CD8-positive, alpha-beta memory T cell (primary cell): ENCODE data around the gene TBPL2. TPM values are rescaled to one million over a fixed set of nuclear protein-coding genes. Genes with fewer than 3 reads are reported as not detected.

Source experiments
- CTCF ChIA-PET: fragments of 350-600 bp; sonication (Branson Sonifier 250); formaldehyde crosslinking; loops from one replicate; lab custom pipeline; 2021; ENCODE audit warnings: antibody characterized with exemption; lab: Charles Lee
- POLR2A ChIA-PET: fragments of 350-600 bp; sonication (Branson Sonifier 250); formaldehyde crosslinking; loops from one replicate; lab custom pipeline; 2021; ENCODE audit warnings: antibody characterized with exemption; lab: Charles Lee
- DNase-seq, 5 donors: peaks; one replicate each; pipeline versions ENCODE4 v3.0.0 to v3.0.0-alpha.2; 2020 to 2022; ENCODE audit warnings: mixed read lengths in 1 of 5
- H3K27ac ChIP-seq: one replicate; pipeline ENCODE4 v1.7.0; 2013; ENCODE audit warnings: low read depth, mild to moderate bottlenecking, low read length, moderate library complexity
- H3K27me3 ChIP-seq: 2 replicates; pipeline ENCODE4 v1.7.0; 2013; ENCODE audit warnings: low read length, mild to moderate bottlenecking; ENCODE audit not compliant: insufficient read depth, poor library complexity, severe bottlenecking
- H3K36me3 ChIP-seq: 2 replicates; pipeline ENCODE4 v1.7.0; 2013; ENCODE audit warnings: mild to moderate bottlenecking, low read length, moderate library complexity; ENCODE audit not compliant: insufficient read depth
- H3K4me1 ChIP-seq: 2 replicates; pipeline ENCODE4 v1.7.0; 2013; ENCODE audit warnings: mild to moderate bottlenecking, low read length, moderate library complexity; ENCODE audit not compliant: insufficient read depth
- H3K4me3 ChIP-seq: 2 replicates; pipeline ENCODE4 v1.7.0; 2013; ENCODE audit warnings: mild to moderate bottlenecking, low read length
- H3K9me3 ChIP-seq: 2 replicates; pipeline ENCODE4 v1.7.0; 2013; ENCODE audit warnings: mild to moderate bottlenecking, low read length
- H3K27ac Mint-ChIP-seq, 8 donors: one replicate each; pipeline ENCODE4 v1.8.0; 2020 to 2021; ENCODE audit warnings: mixed read lengths in 8 of 8, mild to moderate bottlenecking in 6 of 8, inconsistent platforms in 3 of 8, moderate library complexity in 3 of 8
- H3K27me3 Mint-ChIP-seq, 2 donors: one replicate each; pipeline ENCODE4 v1.8.0; 2020 to 2021; ENCODE audit warnings: mixed read lengths in 2 of 2, mild to moderate bottlenecking in 1 of 2, moderate library complexity in 1 of 2
- H3K36me3 Mint-ChIP-seq, 3 donors: one replicate each; pipeline ENCODE4 v1.8.0; 2020 to 2021; ENCODE audit warnings: mixed read lengths in 3 of 3, inconsistent platforms in 1 of 3, mild to moderate bottlenecking in 1 of 3
- H3K4me1 Mint-ChIP-seq, 3 donors: one replicate each; pipeline ENCODE4 v1.8.0; 2020 to 2021; ENCODE audit warnings: mixed read lengths in 3 of 3, inconsistent platforms in 1 of 3, mild to moderate bottlenecking in 1 of 3
- H3K4me3 Mint-ChIP-seq, 7 donors: one replicate each; pipeline ENCODE4 v1.8.0; 2020 to 2021; ENCODE audit warnings: mixed read lengths in 7 of 7, mild to moderate bottlenecking in 6 of 7, moderate library complexity in 4 of 7, inconsistent platforms in 2 of 7
- H3K9me3 Mint-ChIP-seq, 5 donors: one replicate each; pipeline ENCODE4 v1.8.0; 2020 to 2022; ENCODE audit warnings: mixed read lengths in 5 of 5, mild to moderate bottlenecking in 3 of 5, moderate library complexity in 2 of 5, inconsistent platforms in 1 of 5
- polyA plus RNA-seq: library from polyadenylated mRNA; unstranded; fragments of 300-500 nt; fragmentation: Illumina TruSeq; gene quantifications from one replicate; pipeline ENCODE4 v1.2.3, GENCODE V29; 2021
- total RNA-seq, 2 experiments: library from RNA; stranded (reverse); gene quantifications; one replicate each; pipeline ENCODE4 v1.2.3, GENCODE V29; 2021

TBPL2 gene
- total and polyA plus RNA-seq, 3 experiments from 2014 or later, result not detected

- Mint-ChIP-seq H3K36me3 (peaks cover 8 to 56% (median 20%) of the 10 kb centered on the region in 3 donors), H3K27me3 (peaks cover 0 to 3% of the 10 kb centered on the region in 2 donors), H3K9me3 (no peaks in the 10 kb centered on the region), H3K4me3 (no peak overlapping the region), H3K27ac (peak overlapping the region in 6 of 8 donors; percentile 29 to 87 (median 72)), H3K4me1 (peaks cover 26 to 40% (median 35%) of the 10 kb centered on the region in 3 donors)
- H3K27ac ChIP-seq, result no peak overlapping the region
- CTCF ChIA-PET, result interaction anchor here (0.7 to 1.1 kb wide), 4 partner anchors 9 to 114 kb away, joined by 3 to 4 read pairs (median 3); no protein-coding TSS in a partner anchor
- no peaks in the 10 kb centered on the region for H3K36me3 ChIP-seq
- DNase-seq, result no peak
- no peaks in the 10 kb centered on the region for H3K9me3 ChIP-seq
- no peaks in the 10 kb centered on the region for H3K27me3 ChIP-seq
- H3K4me3 ChIP-seq, result no peak overlapping the region
- POLR2A ChIA-PET, result interaction anchor here (0.7 kb wide), 1 partner anchor 78 kb away, joined by 3 read pairs; no protein-coding TSS in a partner anchor
- H3K4me1 ChIP-seq, result peaks cover 22% of the 10 kb centered on the region
Observed at GRCh38 chr14:55372825-55373224, 67.6 kb downstream of the TBPL2 start.

- ChIA-PET POLR2A (interaction anchor here (0.7 kb wide), 1 partner anchor 78 kb away, joined by 3 read pairs; no protein-coding TSS in a partner anchor), CTCF (interaction anchor here (0.7 to 1.1 kb wide), 4 partner anchors 10 to 113 kb away, joined by 3 to 4 read pairs (median 3); no protein-coding TSS in a partner anchor)
- Histone ChIP-seq H3K9me3 (no peaks in the 10 kb centered on the region), H3K27ac (no peak overlapping the region), H3K27me3 (no peaks in the 10 kb centered on the region), H3K36me3 (no peaks in the 10 kb centered on the region), H3K4me1 (peaks cover 22% of the 10 kb centered on the region), H3K4me3 (no peak overlapping the region)
- H3K4me3 Mint-ChIP-seq, result no peak overlapping the region
- peaks cover 26 to 40% (median 35%) of the 10 kb centered on the region in 3 donors for H3K4me1 Mint-ChIP-seq
- no peaks in the 10 kb centered on the region for H3K9me3 Mint-ChIP-seq
- H3K27me3 Mint-ChIP-seq, result peaks cover 0 to 3% of the 10 kb centered on the region in 2 donors
- peaks cover 8 to 58% (median 22%) of the 10 kb centered on the region in 3 donors for H3K36me3 Mint-ChIP-seq
- no peak for DNase-seq
- peak overlapping the region; percentile 6 to 89 (median 72) for H3K27ac Mint-ChIP-seq
Observed at GRCh38 chr14:55372423-55372822, 68.0 kb downstream of the TBPL2 start.

DNA sequence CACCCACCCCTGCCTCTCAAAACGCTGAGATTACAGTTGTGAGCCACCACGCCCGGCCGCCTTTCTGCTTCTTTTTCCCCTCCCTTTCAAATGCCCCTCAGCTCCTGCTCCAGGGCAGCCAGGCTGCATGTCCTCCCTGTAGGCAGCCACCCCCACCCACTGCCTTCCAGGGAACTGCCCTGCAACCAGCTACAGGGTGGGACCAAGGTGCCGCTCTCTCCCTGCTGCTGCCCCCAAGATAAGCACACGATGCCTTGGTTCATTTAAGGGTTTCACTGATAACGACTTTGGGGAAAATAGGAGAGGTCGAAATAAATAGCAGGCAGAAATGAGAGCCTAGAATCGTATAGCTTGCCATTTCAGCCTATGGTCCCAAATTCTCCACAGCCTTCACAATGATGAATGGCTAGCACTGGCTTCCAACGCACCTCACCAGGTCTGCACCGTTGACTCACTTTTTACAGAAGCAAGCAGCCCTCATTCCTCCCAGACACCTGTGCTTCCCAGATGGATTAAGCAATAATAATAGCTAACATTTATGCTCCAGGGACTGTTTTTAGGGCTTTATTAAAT, 69.4 kb downstream of the TBPL2 start:
- H3K27me3 Mint-ChIP-seq, result peaks cover 0 to 3% of the 10 kb centered on the region in 2 donors
- no peaks in the 10 kb centered on the region for H3K9me3 ChIP-seq
- peak overlapping the region in 3 of 8 donors; percentile 17 to 76 (median 47) for H3K27ac Mint-ChIP-seq
- CTCF ChIA-PET, result interaction anchor here (0.8 to 1.6 kb wide), 3 partner anchors 17 to 99 kb away, joined by 3 to 4 read pairs (median 3); partner anchors contain the start of gene FBXO34
- H3K27me3 ChIP-seq, result no peaks in the 10 kb centered on the region
- no peak overlapping the region for H3K4me3 ChIP-seq
- H3K9me3 Mint-ChIP-seq, result no peaks in the 10 kb centered on the region
- no peak for DNase-seq
- H3K4me1 Mint-ChIP-seq, result peaks cover 25 to 34% (median 32%) of the 10 kb centered on the region in 3 donors
- POLR2A ChIA-PET, result no interaction called here
- no peak overlapping the region for H3K27ac ChIP-seq
- no peaks in the 10 kb centered on the region for H3K36me3 ChIP-seq
- no peak overlapping the region for H3K4me3 Mint-ChIP-seq
- H3K4me1 ChIP-seq, result peaks cover 22% of the 10 kb centered on the region
- H3K36me3 Mint-ChIP-seq, result peaks cover under 1 to 57% (median 18%) of the 10 kb centered on the region in 3 donors

GRCh38 chr14:55366271-55366670, 74.1 kb downstream of the TBPL2 start:
- Mint-ChIP-seq H3K27ac (no peak overlapping the region), H3K9me3 (no peaks in the 10 kb centered on the region), H3K4me1 (peaks cover 0 to 10% (median 0%) of the 10 kb centered on the region in 3 donors), H3K4me3 (no peak overlapping the region), H3K27me3 (peaks cover 0 to 3% of the 10 kb centered on the region in 2 donors), H3K36me3 (peaks cover 5 to 62% (median 27%) of the 10 kb centered on the region in 3 donors)
- no peaks in the 10 kb centered on the region for H3K36me3 ChIP-seq
- no peaks in the 10 kb centered on the region for H3K4me1 ChIP-seq
- no peak overlapping the region for H3K4me3 ChIP-seq
- no peaks in the 10 kb centered on the region for H3K9me3 ChIP-seq
- DNase-seq, result no peak
- POLR2A ChIA-PET, result no interaction called here
- H3K27ac ChIP-seq, result no peak overlapping the region
- CTCF ChIA-PET, result interaction anchor here (1.6 kb wide), 1 partner anchor 12 kb away, joined by 4 read pairs; no protein-coding TSS in a partner anchor
- H3K27me3 ChIP-seq, result no peaks in the 10 kb centered on the region

Other genes with a start within 250 kb of the TBPL2 start
- 10 to 100 TPM; 36.0 to 38.8 TPM for gene DLGAP5, start 249.0 kb downstream of the TBPL2 start, total RNA-seq
- 0.21 TPM for gene DLGAP5, start 249.0 kb downstream of the TBPL2 start, polyA plus RNA-seq
- 10 to 100 TPM; 16.2 to 17.9 TPM for gene FBXO34, start 169.2 kb downstream of the TBPL2 start, total RNA-seq
- gene FBXO34, start 169.2 kb downstream of the TBPL2 start, polyA plus RNA-seq, result 37.1 TPM
- 1 to 10 TPM; 7.7 to 8.2 TPM for gene ATG14, start 28.8 kb downstream of the TBPL2 start, total RNA-seq
- 7.3 TPM for gene ATG14, start 28.8 kb downstream of the TBPL2 start, polyA plus RNA-seq
- 100 to 1,000 TPM; 145 to 146 TPM for gene KTN1, start 139.6 kb upstream of the TBPL2 start, total RNA-seq
- 50.4 TPM for gene KTN1, start 139.6 kb upstream of the TBPL2 start, polyA plus RNA-seq